Hepatocyte (in vitro differentiated cells): ENCODE data around the gene RRAD.

Experiments
- CTCF ChIP-seq: fragments of 200-600 bp; sonication (generic); IDR thresholded peaks from 2 replicates; pipeline ENCODE4 v1.5.1; 2016; ENCODE audit warnings: antibody characterized with exemption, mild to moderate bottlenecking; ENCODE audit not compliant: poor library complexity
- EZH2 ChIP-seq: fragments of 200-600 bp; sonication (generic); IDR thresholded peaks from 2 replicates; pipeline ENCODE4 v1.6.1; 2016; ENCODE audit warnings: antibody characterized with exemption, mild to moderate bottlenecking, borderline replicate concordance
- EZH2phosphoT487 ChIP-seq: fragments of 200-600 bp; sonication (generic); IDR thresholded peaks from one replicate; pipeline ENCODE4 v1.6.1; 2018; ENCODE audit warnings: antibody characterized with exemption, mild to moderate bottlenecking, low read depth, moderate library complexity; ENCODE audit not compliant: unreplicated experiment, severe bottlenecking

GRCh38 chr16:66880288-66881013, 44.9 kb downstream of the RRAD start, which contains the start of gene PDP2:
- TF ChIP-seq EZH2phosphoT487 (no peak), CTCF (no peak), EZH2 (no peak)
